Heart right ventricle (tissue), 16 donors: Measurements from ENCODE around the gene TSPYL6. TPM values are rescaled to one million over a fixed set of nuclear protein-coding genes. Genes with fewer than 3 reads are reported as not detected.

Source experiments
- ATAC-seq, 8 donors: fragments of 200-7000 bp; cut with Tn5 transposase; one replicate each; pipeline ENCODE4 v1.9.1; 2020; ENCODE audit warnings: mild to moderate bottlenecking in 8 of 8, moderate library complexity in 8 of 8, moderate number of reproducible peaks in 1 of 8
- DNase-seq, 2 donors: peaks; one replicate each; pipeline ENCODE4 v3.0.0-alpha.2; 2020
- H3K27ac ChIP-seq, 10 donors: fragments of 200-600 bp; sonication (generic) in 2 of 10; one replicate each; pipeline versions ENCODE4 v1.5.0 to v1.8.0; 2020 to 2022; ENCODE audit warnings: mild to moderate bottlenecking in 3 of 10
- H3K27me3 ChIP-seq, 7 donors: fragments of 200-600 bp; one replicate each; pipeline ENCODE4 v1.8.0; 2021 to 2022; ENCODE audit warnings: mild to moderate bottlenecking in 2 of 7
- H3K36me3 ChIP-seq, 9 donors: fragments of 200-600 bp; sonication (generic) in 1 of 9; one replicate each; pipeline versions ENCODE4 v1.5.0 to v1.8.0; 2020 to 2022; ENCODE audit warnings: mild to moderate bottlenecking in 2 of 9
- H3K4me1 ChIP-seq, 9 donors: fragments of 200-600 bp; sonication (generic) in 1 of 9; one replicate each; pipeline versions ENCODE4 v1.5.0 to v1.8.0; 2020 to 2022; ENCODE audit warnings: mild to moderate bottlenecking in 4 of 9
- H3K4me3 ChIP-seq, 10 donors: fragments of 200-600 bp; sonication (generic) in 2 of 10; one replicate each; pipeline versions ENCODE4 v1.5.0 to v1.8.0; 2020 to 2022; ENCODE audit warnings: mild to moderate bottlenecking in 7 of 10, moderate library complexity in 2 of 10
- H3K9me3 ChIP-seq, 11 donors: fragments of 200-600 bp in 10 of 11; sonication (generic) in 2 of 11; one replicate each; pipeline versions ENCODE4 v1.5.0 to v1.8.0; 2013 to 2022; ENCODE audit warnings: mild to moderate bottlenecking in 2 of 11, control low read depth in 1 of 11, moderate library complexity in 1 of 11
- WGBS, 2 donors: extraction: QIAGEN DNeasy Blood & Tissue Kit; methylation state at CpG; one replicate each; pipeline ENCODE4 v1.1.7; 2013; ENCODE audit warnings: inconsistent platforms in 1 of 2; 5-methylcytosine and 5-hydroxymethylcytosine counted together
- intact Hi-C, 10 donors: fragments of 100-400 bp; cut with DNase I; formaldehyde crosslinking; loops; one replicate each; pipeline versions ENCODE4 v1.11.1 to v1.14.2; 2022
- polyA plus RNA-seq, 2 donors: library from polyadenylated mRNA; stranded (reverse); fragments of 200-250 nt; gene quantifications; one replicate each; pipeline ENCODE4 v1.2.3, GENCODE V29; 2013
- total RNA-seq, 10 donors: library from RNA; stranded (reverse); fragmentation: NEBNext Ultra II Directional in 3 of 10; extraction: Animal tissue kit (Norgen Biotek cat#: 25700) in 3 of 10; gene quantifications; one replicate each; pipeline versions ENCODE4 v1.2.1 to v1.2.4, GENCODE V29; 2021 to 2023
- TF ChIP-seq, protein P1 (sequence below), 9 donors: fragments of 200-600 bp; sonication (generic) in 2 of 9; IDR thresholded peaks; one replicate each; pipeline versions ENCODE4 v1.5.0 to v1.8.0; 2021 to 2022; ENCODE audit warnings: antibody characterized with exemption in 9 of 9, mild to moderate bottlenecking in 5 of 9, moderate library complexity in 1 of 9
- donor health status: Arrhythmogenic right ventricular cardiomyopathy.
- donor health status: ischemic (EF 13 %, LVEDD 7.1; RV severe dilation, severe dysfunction).
- donor health status: healthy with polysubstance abuse.
- donor health status: DM: no; HTN: yes; CAD: no.
- donor health status: DM: no; HTN: no; CAD: no.
- donor health status: ischemic (EF 25% LVEDD 6.9; RV normal size, moderate dysfunction).
- donor health status: ischemic (EF 25% LVEDD 5.7; RV mildly dilated, moderate dysfunction).
- donor health status: healthy.
- donor health status: DM: yes; HTN: yes; CAD: no.
- donor health status: Ischemic cardiomyopathy.
- donor health status: ischemic (EF 35%, LVEDD 5.7; RV mildly dilated, moderate dysfunction).
- donor health status: nonischemic (EF 11% LVEDD 7.7; RV severe dilation, severe dysfunction).
- donor health status: DM: yes; HTN: yes; CAD: no.
- donor health status: PGD.
- donor health status: ischemic (EF 29% LVEDD 5.4; RV normal size, mild dysfunction).
- donor health status: nonischemic (EF 23%, LVEDD 6.1; RV moderate dilation, normal function).

TSPYL6 gene
- total and polyA plus RNA-seq, 12 donors: 0.01 to 0.22 (median 0.20) TPM; not detected in 7

DNA sequence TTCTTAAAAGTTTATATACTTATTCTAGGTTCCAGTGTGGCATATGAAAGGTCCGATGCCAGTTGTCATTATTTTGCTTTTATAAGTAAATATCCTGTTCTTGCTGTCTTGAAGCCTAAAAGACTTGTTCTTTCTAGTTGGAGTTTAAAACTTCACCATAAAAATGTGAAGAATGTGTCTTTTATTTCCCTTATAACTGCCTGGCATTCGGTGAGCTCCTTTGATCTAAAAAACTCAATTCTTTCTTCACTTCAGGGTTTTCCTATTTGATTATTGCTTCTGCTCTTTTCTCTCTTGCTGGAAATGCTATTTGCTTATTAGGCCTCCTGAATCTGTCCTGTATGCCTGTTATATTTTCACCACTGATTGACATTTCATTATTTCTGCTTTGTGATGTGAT is 51.6 kb downstream of the TSPYL6 start:
- Histone ChIP-seq H3K9me3 (peaks cover 0 to 4% (median 0%) of the 10 kb centered on the region in 11 donors), H3K4me3 (no peak overlapping the region), H3K27ac (no peak overlapping the region), H3K27me3 (no peaks in the 10 kb centered on the region), H3K36me3 (no peaks in the 10 kb centered on the region), H3K4me1 (peaks cover 2 to 34% (median 29%) of the 10 kb centered on the region in 9 donors)
- DNase-seq (no peak), ATAC-seq (no peak)
- WGBS, 2 donors: 88 to 94% methylated on average over 2 of the region's 2 CpGs
- TF ChIP-seq, protein P1, sequence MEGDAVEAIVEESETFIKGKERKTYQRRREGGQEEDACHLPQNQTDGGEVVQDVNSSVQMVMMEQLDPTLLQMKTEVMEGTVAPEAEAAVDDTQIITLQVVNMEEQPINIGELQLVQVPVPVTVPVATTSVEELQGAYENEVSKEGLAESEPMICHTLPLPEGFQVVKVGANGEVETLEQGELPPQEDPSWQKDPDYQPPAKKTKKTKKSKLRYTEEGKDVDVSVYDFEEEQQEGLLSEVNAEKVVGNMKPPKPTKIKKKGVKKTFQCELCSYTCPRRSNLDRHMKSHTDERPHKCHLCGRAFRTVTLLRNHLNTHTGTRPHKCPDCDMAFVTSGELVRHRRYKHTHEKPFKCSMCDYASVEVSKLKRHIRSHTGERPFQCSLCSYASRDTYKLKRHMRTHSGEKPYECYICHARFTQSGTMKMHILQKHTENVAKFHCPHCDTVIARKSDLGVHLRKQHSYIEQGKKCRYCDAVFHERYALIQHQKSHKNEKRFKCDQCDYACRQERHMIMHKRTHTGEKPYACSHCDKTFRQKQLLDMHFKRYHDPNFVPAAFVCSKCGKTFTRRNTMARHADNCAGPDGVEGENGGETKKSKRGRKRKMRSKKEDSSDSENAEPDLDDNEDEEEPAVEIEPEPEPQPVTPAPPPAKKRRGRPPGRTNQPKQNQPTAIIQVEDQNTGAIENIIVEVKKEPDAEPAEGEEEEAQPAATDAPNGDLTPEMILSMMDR (IDR thresholded peaks at IDR 0.05): no peak
- intact Hi-C loops: loop anchor here in 8 of 10 donors (10.0 kb wide), 8 partner anchors 110 to 500 kb away; partner anchors contain the start of gene SPTBN1 (in 1 of the 8)

Other genes starting within 250 kb of the TSPYL6 start
- gene ACYP2, start 140.6 kb downstream of the TSPYL6 start, total RNA-seq: 10 to 100 TPM; 48.6 to 87.1 (median 78.1) TPM
- gene ACYP2, start 140.6 kb downstream of the TSPYL6 start, polyA plus RNA-seq: 10 to 100 TPM; 45.7 to 56.5 TPM
- 100 to 1,000 TPM; 366 to 643 (median 507) TPM for gene SPTBN1, start 200.1 kb upstream of the TSPYL6 start, total RNA-seq
- gene SPTBN1, start 200.1 kb upstream of the TSPYL6 start, polyA plus RNA-seq: 100 to 1,000 TPM in 1 of 2 donors, 10 to 100 TPM in 1; 91.1 to 142 TPM